NOMO-1 (cell line): Measurements from ENCODE around the gene PSORS1C2.

Experiments
- DNase-seq, 2 experiments: peaks; one replicate each; lab custom pipeline; 2025; ENCODE audit not compliant: unreplicated experiment in 2 of 2; lab: John Stamatoyannopoulos, UW

The PSORS1C2 gene

GRCh38 chr6:31143148-31143547, 4.3 kb upstream of the PSORS1C2 start:
- no peak for DNase-seq

GRCh38 chr6:31142361-31142761, 3.5 kb upstream of the PSORS1C2 start:
- no peak for DNase-seq

GRCh38 chr6:31140643-31141042, 1.8 kb upstream of the PSORS1C2 start:
- no peak for DNase-seq

- DNase-seq: no peak
Measured at GRCh38 chr6:31139599-31139998, 733 bp upstream of the PSORS1C2 start.

- no peak for DNase-seq
Measured at GRCh38 chr6:31135710-31136109, 3.2 kb downstream of the PSORS1C2 start.

GRCh38 chr6:31132806-31133205, 6.1 kb downstream of the PSORS1C2 start:
- no peak for DNase-seq

- DNase-seq: no peak
Measured at GRCh38 chr6:31131595-31131994, 7.3 kb downstream of the PSORS1C2 start.

- no peak for DNase-seq
Measured at GRCh38 chr6:31130751-31131150, 8.1 kb downstream of the PSORS1C2 start.

GRCh38 chr6:31129130-31129529, 9.7 kb downstream of the PSORS1C2 start:
- DNase-seq: no peak

- peak in 1 of 2 experiments; percentile 28 for DNase-seq
Measured at GRCh38 chr6:31128093-31128676, 10.7 kb downstream of the PSORS1C2 start.

- DNase-seq: no peak
Measured at GRCh38 chr6:31126396-31127175, 12.3 kb downstream of the PSORS1C2 start.

GRCh38 chr6:31125586-31126363, 13.1 kb downstream of the PSORS1C2 start:
- DNase-seq: no peak

- DNase-seq: no peak
Measured at GRCh38 chr6:31125162-31125561, 13.7 kb downstream of the PSORS1C2 start.

GRCh38 chr6:31122791-31123706, 15.8 kb downstream of the PSORS1C2 start:
- no peak for DNase-seq

GRCh38 chr6:31121131-31121790, 17.6 kb downstream of the PSORS1C2 start:
- no peak for DNase-seq

GRCh38 chr6:31120151-31120915, 18.5 kb downstream of the PSORS1C2 start, which contains the start of gene CDSN:
TSS of gene CDSN (minus strand) at chr6:31120446. CDS start at chr6:31120419, 27 bp downstream.
- DNase-seq: no peak

GRCh38 chr6:31118178-31118577, 20.7 kb downstream of the PSORS1C2 start:
- no peak for DNase-seq

GRCh38 chr6:31116661-31117385, 22.0 kb downstream of the PSORS1C2 start:
- DNase-seq: no peak
